ENCODE results near the gene GPR15LG.

GPR15LG gene

DNA sequence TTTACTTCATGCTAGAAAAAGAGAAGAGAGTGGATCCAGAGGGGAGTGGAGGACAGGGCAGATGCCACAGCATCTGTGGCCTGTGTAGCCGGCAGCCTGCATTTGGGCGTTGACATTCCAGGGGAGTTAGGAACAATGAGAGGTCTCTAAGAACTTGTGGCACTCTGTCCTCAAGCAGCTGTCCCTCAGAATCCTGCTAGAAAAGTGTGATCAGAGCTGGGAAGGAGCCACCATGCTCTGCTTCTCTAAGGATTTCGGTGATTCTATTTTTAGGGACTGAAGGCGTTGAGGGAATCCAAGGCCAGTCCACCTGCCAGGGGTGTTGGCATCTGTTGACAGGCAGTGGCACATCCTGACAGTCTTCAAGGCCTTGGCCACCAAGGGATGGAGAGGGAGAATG is 44.1 kb downstream of the GPR15LG start:
- no peak for DNase-seq

DNA sequence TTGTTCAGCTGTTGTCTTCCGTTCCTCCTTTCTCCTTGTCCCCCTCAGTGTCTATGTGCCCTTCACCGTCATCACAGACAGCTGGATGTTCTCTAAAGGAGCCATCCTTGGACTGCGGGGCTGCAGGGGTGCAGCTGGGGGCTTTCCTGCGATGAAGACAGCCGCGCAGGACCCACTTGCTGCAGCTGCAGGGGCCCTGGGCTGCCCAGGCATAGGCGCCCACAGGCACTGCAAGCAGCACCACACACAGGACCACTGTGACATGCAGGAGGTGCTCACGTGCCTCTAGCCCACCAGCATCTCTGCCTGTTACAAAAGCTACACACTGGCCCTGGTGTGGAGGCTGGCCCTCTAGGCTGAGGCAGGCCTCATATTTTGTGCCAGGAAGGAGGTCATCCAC is 48.3 kb downstream of the GPR15LG start:
- DNase-seq, result no peak

DNA sequence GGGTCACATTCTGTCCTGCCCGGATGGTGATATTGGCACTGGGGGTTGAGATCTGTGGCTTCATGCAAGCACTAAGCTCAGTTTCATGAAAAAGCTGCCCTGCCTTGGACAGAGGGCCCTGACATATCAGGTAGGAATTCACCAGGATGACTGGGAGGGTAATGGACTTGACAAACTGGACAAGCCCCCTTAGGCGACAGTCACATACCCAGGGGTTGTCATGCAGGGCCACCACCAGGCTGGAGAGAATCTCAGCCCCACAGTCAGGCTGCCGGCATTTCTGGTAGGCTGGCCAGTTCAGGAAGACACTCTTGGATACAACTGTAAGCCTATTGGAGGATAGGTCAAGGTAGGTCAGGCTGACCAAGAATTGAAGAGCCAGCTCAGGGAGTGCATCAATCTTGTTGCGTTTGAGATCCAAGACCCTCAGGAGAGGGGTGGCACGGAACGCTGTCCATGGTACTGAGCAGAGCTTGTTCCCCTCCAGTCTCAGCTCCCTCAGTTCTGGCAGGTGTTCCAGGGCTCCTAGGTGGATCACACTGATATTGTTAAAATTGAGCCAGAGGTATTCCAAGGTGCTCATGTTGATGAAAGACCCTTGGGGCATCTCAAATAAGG is 50.9 kb downstream of the GPR15LG start:
- no peak for DNase-seq

DNA sequence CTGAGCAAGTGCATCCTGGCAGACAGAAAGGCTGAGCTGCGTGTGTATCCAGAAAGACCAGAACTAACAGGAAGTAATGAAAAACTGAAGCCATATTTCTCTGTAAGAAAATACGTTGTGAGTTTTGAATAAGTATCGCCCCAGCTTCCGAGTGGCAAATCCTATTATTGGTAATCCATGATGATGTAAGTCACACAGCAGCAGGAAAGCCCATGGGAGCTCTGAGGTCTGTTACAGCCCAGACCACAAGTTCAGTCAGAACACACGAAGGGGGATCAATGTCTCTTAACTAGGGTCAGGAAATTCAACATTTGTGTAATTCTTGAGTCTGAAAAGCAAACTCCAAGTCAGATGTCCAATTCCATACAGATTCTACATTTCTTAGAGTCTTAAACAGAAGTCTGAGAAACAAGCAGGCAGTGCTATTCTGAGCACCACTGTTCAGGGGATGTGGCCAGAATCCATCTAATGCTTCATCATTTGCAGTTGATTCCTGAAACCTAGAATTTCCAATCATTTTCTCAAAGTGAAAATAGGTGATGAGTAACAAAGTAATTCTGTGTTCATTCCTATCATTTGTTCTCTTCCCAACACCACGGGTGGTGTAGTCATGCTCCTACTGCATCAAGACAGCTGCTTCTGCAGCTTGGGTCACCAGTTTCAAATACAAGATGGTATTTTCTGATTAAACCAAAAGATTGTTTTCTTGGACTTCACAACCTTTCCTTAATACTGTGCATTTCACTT is 52.0 kb downstream of the GPR15LG start, which contains the start of gene LRIT2:
LRIT2 (minus strand) TSS at position 118 of the 747 bp plus-strand sequence; CDS start at position 94, 24 bp downstream.
- DNase-seq, result no peak

DNA sequence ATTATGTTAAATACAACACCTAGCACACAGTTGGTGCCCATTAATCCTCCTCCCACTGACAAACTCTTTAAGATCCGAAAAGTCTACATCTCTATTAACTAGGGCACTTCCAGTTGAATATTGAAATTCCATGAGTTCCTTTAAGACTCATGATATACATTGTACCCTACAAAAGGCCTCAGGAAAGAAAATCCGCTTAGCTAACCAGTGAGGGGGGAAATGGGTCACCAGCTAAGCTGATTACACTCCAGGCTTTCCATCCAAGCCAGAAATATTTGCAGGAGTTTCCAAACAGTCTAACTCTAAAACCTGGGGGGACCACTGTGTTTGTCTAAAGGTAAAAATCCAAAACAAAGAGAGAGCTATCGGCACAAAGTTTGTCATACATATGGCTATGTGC is 53.0 kb downstream of the GPR15LG start:
- no peak for DNase-seq

DNA sequence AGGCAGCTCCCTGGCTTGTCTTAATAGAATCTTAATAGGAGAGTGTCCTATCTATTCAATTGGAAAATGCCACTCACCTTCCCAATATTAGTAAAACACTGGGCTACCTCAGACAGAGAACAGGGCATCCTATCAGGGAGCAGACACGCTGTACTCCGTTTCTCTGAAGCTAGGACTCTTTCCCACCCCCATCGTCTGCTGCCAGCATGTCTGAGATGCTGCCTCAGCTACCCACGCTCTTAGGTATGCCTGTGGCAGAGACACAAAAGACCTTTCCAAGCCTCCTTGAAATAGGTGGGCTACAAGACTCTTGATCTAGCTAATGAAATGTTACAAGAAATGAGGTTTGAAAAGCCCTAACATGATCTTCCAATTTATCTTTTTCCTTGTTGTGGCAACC is 54.2 kb downstream of the GPR15LG start:
- no peak for DNase-seq

DNA sequence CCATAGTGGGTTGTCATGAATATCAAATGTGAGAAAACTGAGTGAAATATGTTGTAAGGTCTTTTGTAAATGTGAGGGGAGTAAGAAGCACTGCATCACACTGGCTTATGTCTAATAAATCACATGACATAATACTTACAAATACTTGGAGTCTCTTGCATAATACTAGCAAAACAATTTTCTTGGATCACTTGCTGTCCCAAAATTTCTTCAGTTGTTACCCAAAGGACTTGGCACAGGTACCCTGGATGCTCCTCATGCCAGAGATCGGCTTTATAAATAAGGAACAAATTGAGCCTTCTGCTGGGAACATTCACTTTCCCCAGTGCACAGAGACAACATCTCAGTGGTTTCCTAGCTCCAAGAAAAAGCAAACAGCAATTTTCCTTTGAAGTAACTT is 56.8 kb downstream of the GPR15LG start:
- no peak for DNase-seq

DNA sequence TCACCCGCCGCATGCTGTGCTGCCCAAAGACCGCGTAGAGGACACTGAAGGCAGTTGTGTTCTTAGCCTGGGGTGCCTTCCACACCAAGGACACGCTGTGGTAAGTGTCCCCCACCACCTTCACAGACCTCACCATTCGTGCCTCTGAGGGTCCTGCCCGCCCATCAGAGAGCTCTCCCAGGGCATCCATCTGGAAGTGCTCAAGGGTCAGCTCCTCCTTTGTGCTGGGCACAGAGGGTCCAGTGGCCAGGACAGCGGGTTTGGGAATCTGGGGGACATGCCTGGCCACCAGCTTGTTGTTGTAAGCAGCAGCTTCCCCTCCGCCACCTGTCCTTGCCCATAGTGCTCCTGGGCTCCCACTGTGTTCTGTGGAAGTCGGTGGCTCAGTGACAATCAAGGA is 58.8 kb downstream of the GPR15LG start:
- DNase-seq, result no peak

DNA sequence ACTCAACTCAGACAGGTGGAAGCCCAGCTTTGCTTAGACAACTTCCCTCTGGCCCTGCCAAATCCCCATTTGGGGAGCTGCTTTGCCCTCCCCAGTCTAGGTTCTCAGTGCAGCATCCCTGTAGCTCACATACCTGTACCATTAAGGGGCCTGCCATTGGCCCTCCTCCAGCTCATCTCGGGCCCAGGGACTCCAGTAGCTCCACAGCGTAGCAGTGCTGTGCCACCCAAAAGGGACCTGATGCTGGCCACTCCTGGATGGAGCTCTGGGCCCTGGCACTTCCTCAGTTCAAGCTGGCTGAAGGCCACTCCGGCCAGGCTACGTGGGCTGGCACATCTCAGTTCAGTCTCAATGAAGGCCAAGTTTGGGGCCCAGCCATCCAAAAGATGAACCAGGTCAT is 60.3 kb downstream of the GPR15LG start:
- no peak for DNase-seq

DNA sequence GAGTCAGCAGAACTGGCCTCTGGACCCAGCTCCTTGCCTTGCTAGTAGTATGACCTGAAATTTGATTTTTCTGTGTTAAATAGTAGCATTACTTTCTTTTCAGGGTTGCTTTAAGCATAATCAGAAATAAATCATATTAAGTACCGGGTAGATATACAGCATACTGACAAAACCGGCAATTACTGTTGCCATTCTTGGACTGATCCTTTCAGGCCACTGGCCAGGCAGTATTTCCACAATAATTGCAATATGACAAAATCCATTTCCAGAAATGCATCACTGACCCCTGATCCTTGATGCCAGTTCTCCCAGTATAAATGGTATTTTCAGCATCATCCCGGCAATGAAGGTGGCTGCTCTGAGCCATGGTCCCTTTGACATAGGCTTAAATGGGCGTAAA is 60.9 kb downstream of the GPR15LG start:
- DNase-seq, result no peak

All from T-helper 9 cell (primary cell).